Ascending aorta (tissue), 2 donors: ENCODE results near the gene LNPEP. TPM values are rescaled to one million over a fixed set of nuclear protein-coding genes. Genes with fewer than 3 reads are reported as not detected.

Source experiments
- DNase-seq, 2 donors: peaks; one replicate each; pipeline ENCODE4 v3.0.0-alpha.2; 2019; ENCODE audit warnings: low spot score in 2 of 2
- H3K27ac ChIP-seq, 2 donors: fragments of 200-600 bp; sonication (generic); one replicate each; pipeline ENCODE4 v1.5.1; 2016 to 2017; ENCODE audit warnings: mild to moderate bottlenecking in 1 of 2
- H3K27me3 ChIP-seq: fragments of 200-600 bp; sonication (generic); one replicate; pipeline ENCODE4 v1.5.1; 2017
- H3K36me3 ChIP-seq, 2 donors: fragments of 200-600 bp; sonication (generic); one replicate each; pipeline ENCODE4 v1.5.1; 2016
- H3K4me1 ChIP-seq, 2 donors: fragments of 200-600 bp; sonication (generic); one replicate each; pipeline ENCODE4 v1.5.1; 2016 to 2017; ENCODE audit warnings: mild to moderate bottlenecking in 1 of 2
- H3K4me3 ChIP-seq, 2 donors: fragments of 200-600 bp; sonication (generic); one replicate each; pipeline ENCODE4 v1.5.1; 2016 to 2017; ENCODE audit warnings: mild to moderate bottlenecking in 1 of 2
- H3K9me3 ChIP-seq, 2 donors: fragments of 200-600 bp; sonication (generic); one replicate each; pipeline ENCODE4 v1.5.1; 2016
- CTCF ChIP-seq, 3 experiments: fragments of 200-600 bp in 2 of 3; fragments of 450-650 bp in 1 of 3; sonication (generic) in 2 of 3; IDR thresholded peaks; one replicate each; pipeline ENCODE4 v1.5.1; 2016 to 2019; ENCODE audit warnings: antibody characterized with exemption in 3 of 3, mild to moderate bottlenecking in 1 of 3, moderate library complexity in 1 of 3
- intact Hi-C: fragments of 100-400 bp; cut with DNase I; formaldehyde crosslinking; loops from one replicate; pipeline ENCODE4 v1.15.1; 2023
- total RNA-seq: library from RNA; depleted of rRNA; stranded (reverse); fragments of >200 nt; gene quantifications from one replicate; pipeline ENCODE4 v1.1.0, GENCODE V29; 2016

LNPEP gene
- total RNA-seq, 1 donor from 2014 or later = 35.3 TPM

DNA sequence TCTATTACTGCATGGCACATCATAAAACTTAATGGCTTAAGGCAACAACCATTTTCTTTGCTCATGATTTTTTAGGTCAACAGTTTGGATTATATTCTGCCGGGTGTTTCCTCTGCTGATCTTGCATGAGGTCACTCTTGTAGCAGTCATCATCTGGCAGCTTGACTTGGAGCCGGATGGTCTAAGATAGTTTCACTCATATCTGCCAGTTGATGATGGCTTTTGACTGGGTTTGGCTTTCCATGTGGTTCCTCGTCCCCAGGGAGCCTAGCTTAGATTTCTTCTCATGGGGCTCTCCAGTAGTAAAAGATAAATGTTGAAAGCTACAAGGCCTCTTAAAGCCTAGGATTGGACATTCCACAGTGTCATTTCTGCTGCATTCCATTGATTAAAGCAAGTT lies 27.4 kb downstream of the LNPEP start:
- peak overlapping the region in 1 of 2 donors; percentile 33 for H3K27ac ChIP-seq
- no peaks in the 10 kb centered on the region for H3K9me3 ChIP-seq
- no peaks in the 10 kb centered on the region for H3K27me3 ChIP-seq
- intact Hi-C loops = no loop called here
- no peaks in the 10 kb centered on the region for H3K36me3 ChIP-seq
- peaks cover 0 to 18% of the 10 kb centered on the region in 2 donors for H3K4me1 ChIP-seq
- H3K4me3 ChIP-seq = no peak overlapping the region
- no peak for TF ChIP-seq CTCF (IDR thresholded peaks at IDR 0.05)
- peak in 1 of 2 donors; percentile 75 for DNase-seq

GRCh38 chr5:96966801-96967200 lies 30.9 kb downstream of the LNPEP start:
- Histone ChIP-seq H3K36me3 (no peaks in the 10 kb centered on the region), H3K4me3 (no peak overlapping the region), H3K9me3 (no peaks in the 10 kb centered on the region), H3K4me1 (peaks cover 0 to 27% of the 10 kb centered on the region in 2 donors), H3K27ac (no peak overlapping the region), H3K27me3 (no peaks in the 10 kb centered on the region)
- no peak for TF ChIP-seq CTCF (IDR thresholded peaks at IDR 0.05)
- no peak for DNase-seq
- intact Hi-C loops = no loop called here

GRCh38 chr5:96967400-96967799 lies 31.5 kb downstream of the LNPEP start:
- no peak for TF ChIP-seq CTCF (IDR thresholded peaks at IDR 0.05)
- H3K9me3 ChIP-seq = no peaks in the 10 kb centered on the region
- intact Hi-C loops = no loop called here
- peaks cover 0 to 26% of the 10 kb centered on the region in 2 donors for H3K4me1 ChIP-seq
- H3K4me3 ChIP-seq = no peak overlapping the region
- H3K27ac ChIP-seq = no peak overlapping the region
- DNase-seq = no peak
- H3K27me3 ChIP-seq = no peaks in the 10 kb centered on the region
- H3K36me3 ChIP-seq = no peaks in the 10 kb centered on the region

DNA sequence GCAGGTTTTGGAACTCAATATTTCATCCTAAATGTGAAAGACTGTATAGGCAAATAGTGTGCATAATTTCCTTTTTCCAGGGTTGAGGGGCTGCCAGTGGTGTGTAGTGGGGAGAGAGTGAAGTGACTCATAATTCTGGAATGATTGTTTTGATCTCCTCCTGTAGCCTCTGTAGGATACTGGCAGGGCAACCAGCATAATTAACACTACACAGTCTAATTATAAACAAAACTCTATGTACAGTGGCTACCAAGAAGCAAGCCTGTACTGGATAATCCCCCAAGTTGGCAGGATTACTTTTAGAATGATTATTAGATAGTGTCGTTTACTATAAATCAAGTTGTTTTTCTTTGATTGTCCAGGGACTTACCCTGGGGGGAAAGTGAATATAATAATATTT lies 32.2 kb downstream of the LNPEP start:
- DNase-seq = no peak
- intact Hi-C loops = no loop called here
- TF ChIP-seq CTCF (IDR thresholded peaks at IDR 0.05) = no peak
- peaks cover 0 to 22% of the 10 kb centered on the region in 2 donors for H3K4me1 ChIP-seq
- H3K4me3 ChIP-seq = no peak overlapping the region
- H3K27ac ChIP-seq = peak overlapping the region; percentile 38 to 43
- H3K27me3 ChIP-seq = no peaks in the 10 kb centered on the region
- no peaks in the 10 kb centered on the region for H3K36me3 ChIP-seq
- no peaks in the 10 kb centered on the region for H3K9me3 ChIP-seq

GRCh38 chr5:96968614-96969013 lies 32.7 kb downstream of the LNPEP start:
- no peaks in the 10 kb centered on the region for H3K27me3 ChIP-seq
- intact Hi-C loops = no loop called here
- no peaks in the 10 kb centered on the region for H3K36me3 ChIP-seq
- no peak for TF ChIP-seq CTCF (IDR thresholded peaks at IDR 0.05)
- DNase-seq = no peak
- H3K4me3 ChIP-seq = no peak overlapping the region
- peak overlapping the region; percentile 38 to 51 for H3K27ac ChIP-seq
- H3K9me3 ChIP-seq = no peaks in the 10 kb centered on the region
- peaks cover 0 to 18% of the 10 kb centered on the region in 2 donors for H3K4me1 ChIP-seq

DNA sequence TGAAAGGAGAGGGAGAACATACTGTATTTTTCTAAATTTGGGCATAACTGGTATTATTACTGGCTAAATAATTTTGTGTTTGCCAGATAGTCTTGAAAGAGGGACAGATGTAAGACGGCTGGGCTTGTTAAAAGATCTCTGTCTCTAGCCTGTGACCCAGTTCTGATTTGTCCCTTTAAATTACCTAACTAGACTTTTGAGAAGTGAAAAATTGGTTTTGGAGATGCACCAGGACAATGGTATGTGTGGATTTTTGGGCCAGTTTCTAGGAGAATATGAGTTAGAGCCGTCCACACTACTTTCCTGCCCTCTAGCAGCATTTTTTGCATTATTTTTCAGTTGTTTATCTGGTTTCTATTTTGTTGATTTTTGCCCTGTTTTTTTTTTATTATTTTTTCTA lies 33.5 kb downstream of the LNPEP start:
- no peak for DNase-seq
- H3K4me3 ChIP-seq = no peak overlapping the region
- peaks cover 0 to 18% of the 10 kb centered on the region in 2 donors for H3K4me1 ChIP-seq
- intact Hi-C loops = no loop called here
- no peaks in the 10 kb centered on the region for H3K27me3 ChIP-seq
- peak overlapping the region in 1 of 2 donors; percentile 38 for H3K27ac ChIP-seq
- H3K9me3 ChIP-seq = no peaks in the 10 kb centered on the region
- no peak for TF ChIP-seq CTCF (IDR thresholded peaks at IDR 0.05)
- H3K36me3 ChIP-seq = no peaks in the 10 kb centered on the region
